GM03348 (cell line): ENCODE measurements around the gene FBLN2.

Experiments
- DNase-seq: peaks from one replicate; pipeline ENCODE4 v3.0.0; 2012; ENCODE audit warnings: low spot score

FBLN2 gene

DNA sequence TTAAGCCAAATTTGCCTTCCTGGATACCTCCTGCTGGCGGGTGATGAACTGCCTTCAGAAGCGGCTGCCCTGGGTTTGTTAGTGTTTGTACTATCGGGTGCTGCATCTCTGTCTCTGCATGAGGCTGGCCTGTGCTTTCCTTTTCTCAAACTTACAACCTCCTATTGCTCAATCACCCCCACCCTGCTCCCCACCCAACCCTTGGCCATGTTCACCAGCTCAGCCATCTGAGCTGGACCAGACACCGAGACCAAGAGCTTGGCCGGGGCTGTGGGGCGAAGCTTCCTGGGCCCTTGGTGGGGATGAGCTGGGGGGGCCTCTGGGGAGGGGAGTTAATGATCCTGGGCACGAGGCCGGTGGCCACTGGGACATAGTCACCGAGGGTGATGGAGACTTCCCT is 16.8 kb upstream of the FBLN2 start:
- DNase-seq: no peak

DNA sequence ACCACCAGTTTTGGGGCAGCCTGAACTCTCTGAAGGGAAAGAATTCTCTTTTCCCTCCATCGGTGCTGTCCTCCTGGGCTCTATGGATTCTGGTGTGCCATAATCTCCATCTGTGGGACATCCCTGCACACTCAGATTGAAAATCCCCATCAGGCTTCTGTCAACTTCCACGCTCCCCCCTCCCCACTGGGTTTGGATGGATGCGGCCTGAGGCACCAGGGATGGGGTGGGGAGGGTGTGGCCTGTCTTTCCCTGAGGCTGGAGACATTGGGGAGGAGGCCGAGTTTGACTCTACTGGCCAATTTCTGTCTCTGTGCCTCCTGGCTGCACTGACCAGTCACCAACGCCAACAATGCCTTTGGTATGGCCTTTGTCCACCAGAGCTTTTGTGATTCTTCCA is 16.3 kb upstream of the FBLN2 start:
- no peak for DNase-seq

DNA sequence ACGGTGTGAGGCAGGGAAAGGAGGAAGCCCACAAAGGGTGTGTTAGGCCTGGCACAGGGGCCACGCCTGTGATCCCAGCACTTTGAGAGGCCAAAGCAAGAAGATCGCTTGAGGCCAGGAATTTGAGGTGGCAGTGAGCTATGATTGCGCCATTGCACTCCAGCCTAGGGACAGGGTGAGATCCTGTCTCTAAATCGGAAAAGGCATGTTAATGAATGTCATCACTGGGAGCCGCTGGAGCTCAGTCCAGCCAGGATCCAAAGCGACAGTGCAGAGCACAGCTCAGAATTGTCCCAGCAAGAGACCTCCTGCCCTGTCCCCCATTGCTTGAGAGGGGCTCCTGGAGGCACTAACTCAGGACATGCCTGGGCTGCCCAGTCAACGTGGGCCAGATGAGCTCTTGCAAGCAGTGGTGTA is 15.0 kb upstream of the FBLN2 start:
- DNase-seq: no peak

DNA sequence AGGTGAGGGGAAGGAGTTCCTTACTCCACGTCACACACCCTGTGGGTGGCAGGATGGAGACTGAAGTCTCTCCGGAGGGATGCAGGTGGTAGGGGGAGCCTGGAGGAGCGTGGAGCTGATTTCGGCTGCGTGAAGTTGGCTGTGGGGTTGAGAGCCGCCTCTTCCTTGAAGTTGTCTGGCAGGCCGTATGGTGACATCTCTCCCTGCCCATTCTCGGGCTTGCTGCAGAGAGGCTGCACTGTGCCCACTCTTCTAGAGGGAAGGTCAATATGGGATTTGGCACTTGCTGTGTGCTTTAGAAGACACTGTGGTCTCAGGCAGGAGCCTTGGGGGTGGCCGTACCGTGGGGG is 13.4 kb upstream of the FBLN2 start:
- no peak for DNase-seq

DNA sequence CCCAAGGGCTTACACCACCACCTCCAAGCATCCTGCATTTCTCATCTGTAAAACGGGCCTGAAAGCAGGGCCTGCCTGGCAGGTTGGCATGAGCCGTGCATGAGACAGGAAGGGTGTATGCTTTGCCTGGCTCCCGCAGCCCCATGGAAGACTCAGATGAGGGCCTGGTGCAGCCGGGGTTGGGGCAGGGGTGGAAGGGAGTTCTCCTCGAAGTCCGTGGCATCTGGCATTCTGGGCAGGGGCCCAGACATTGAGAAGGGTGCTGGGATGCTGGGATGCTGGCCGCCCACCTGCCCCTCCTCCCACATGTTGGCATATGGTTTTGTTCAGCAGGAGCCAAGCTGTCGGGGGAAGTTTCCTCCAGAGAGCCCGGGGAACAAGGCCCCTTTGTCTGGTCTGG is 13.0 kb upstream of the FBLN2 start:
- DNase-seq: no peak

DNA sequence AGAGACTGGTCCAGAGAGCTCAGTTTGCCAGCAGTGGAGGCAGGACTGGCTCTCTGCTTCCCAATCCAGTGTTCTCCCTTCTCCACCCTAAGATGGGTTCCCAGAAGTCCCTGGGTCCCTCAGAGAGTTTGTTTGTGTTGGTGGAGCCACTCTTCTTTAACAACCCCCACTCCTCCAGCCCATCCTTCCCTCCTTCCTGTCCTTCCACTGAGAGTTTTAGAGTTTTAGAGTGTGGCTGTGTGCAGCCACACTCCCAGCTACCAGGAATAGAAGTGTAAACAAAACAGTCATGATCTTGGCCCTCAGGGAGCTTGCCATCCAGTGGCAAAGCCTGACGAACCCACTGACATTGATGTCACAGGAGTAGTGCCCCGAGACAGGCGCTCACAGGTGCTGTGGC is 12.5 kb upstream of the FBLN2 start:
- DNase-seq: no peak

DNA sequence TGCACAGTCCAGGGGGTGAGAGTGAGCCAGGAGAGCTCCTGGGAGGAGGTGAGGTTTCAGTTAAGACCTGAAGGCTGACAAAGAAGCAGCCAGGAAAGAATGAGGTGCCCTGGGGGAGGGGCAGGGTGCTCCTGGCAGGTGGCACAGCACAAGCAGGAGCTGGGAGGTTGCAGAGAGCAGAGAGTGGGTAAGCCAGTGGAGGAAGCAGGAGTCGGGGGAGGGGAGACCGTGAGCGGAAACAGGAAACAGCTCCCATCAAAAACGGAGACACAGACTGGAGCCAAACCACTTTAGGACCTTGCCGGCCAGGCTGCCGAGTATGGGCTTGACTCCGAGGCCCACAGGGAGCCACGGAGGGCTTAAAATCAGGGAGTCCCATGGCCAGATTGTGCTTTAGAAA is 12.1 kb upstream of the FBLN2 start:
- no peak for DNase-seq

DNA sequence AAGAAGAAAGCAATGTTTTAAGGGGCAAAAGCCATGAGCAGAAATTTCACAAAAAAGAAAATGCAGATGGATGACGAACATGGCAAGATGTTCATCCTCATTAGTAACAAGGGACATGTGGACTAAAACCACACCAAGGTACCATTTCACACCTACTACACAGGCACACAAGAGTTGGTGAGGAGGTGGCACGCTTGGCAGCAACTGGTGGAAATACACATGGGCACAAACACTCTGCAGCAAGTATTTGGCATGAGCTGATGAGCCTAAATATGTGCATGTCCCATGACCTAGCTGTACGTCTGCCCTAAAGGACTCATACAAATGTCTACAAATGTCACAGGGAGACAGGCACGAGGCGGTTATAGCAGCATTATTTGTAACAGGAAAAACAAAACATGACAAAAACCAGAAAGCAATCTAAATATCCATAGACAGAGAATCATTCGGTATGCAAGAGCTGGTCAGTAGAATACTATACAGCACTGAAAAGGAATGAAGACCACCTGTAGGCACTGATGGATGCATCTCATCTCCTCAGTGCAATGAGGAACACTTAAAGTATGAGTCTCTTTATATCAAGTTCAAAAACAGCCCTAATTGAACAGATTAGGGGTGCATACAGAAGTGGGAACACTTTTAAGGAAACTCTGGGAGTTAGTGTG is 11.5 kb upstream of the FBLN2 start:
- DNase-seq: no peak

DNA sequence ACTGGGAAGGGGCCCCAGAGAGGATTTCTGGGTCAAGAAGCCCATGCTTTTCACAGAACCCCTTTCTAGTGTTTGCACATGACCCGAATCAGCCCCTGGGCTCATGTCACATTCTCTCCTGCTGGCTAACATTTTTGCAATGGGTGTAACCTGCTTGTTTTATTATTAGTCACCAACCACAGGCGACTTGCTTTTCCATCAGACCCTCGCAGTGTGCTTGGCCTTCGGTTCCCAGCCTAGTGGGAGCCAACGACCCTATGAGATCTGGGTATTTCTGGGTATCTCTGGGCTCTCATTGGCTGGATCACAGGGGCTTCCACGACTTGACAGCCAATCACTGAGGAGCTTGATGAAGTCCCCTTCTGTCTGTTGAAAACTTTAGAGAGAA is 11.0 kb upstream of the FBLN2 start:
- DNase-seq: peak; percentile 92

DNA sequence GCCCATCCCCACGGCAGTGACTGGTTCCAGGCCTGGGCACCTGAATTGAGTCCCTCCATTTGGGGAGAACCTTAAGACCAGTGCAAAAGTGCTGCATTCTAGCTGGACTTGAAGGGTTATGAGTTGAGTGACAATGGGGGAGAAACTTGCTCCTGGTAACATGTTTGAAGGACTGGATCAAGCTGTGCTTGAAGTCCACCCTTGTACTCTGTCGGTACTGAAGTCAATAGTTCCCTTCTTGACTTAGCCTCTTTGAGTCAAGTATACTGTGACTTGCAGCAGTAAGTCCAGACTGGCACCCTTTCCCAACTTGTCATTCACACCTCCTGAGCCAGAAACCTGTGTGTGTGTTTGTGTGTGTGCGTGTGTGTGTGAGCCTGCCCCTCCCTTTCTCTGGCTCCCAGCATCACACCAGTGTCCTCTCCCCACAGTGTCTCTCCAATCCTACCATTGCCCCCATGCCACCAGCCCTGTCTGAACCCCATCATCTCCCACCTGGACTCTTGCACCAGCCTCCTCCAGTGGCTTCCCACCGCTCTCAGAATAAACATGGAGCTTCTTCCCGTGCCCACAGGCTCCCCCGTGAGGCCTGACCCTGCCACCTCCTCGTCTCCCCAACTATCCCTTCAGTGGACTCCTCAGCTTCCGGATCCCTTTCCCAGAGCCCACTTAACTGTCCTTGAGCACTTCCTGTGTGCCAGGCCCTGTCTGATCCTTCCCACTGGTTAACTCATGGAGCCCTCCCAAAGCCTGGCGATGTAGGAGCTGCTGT is 10.2 kb upstream of the FBLN2 start:
- no peak for DNase-seq

DNA sequence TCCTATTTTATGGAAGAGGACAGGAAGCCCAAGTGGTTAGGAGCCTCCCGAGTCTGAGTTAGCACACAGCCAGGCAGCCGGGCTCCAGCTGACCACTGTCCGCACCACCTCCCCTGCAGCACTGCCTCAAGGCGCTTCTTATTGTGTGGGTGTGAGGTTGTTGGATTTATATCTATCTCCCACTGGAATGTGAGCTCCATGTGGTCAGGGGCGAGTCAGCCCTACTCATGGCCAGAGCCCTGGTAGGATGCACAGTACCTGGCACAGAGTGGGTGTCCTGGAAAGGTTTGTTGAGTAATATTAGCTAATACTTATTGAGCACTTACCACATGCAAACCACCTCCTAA is 9.7 kb upstream of the FBLN2 start:
- DNase-seq: peak; percentile 72

DNA sequence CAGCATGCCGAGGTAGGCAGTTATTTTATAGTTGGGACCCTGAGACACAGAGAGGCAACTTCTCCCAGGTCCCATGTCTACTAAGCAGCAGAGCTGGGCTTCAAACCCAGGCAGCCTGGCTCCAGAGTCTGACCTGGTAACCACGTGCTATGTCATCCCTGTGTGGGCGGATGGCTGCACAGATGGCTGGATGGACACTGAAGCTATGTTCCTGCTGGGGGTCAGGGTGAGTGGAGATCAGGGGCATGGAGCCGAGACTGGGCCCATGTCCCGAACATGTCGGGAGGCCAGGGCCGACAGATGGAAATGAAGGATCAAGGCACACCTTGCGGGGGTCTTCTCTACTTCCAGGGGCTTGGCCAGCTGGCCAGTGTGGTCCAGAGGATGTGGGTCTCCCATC is 9.3 kb upstream of the FBLN2 start:
- no peak for DNase-seq

DNA sequence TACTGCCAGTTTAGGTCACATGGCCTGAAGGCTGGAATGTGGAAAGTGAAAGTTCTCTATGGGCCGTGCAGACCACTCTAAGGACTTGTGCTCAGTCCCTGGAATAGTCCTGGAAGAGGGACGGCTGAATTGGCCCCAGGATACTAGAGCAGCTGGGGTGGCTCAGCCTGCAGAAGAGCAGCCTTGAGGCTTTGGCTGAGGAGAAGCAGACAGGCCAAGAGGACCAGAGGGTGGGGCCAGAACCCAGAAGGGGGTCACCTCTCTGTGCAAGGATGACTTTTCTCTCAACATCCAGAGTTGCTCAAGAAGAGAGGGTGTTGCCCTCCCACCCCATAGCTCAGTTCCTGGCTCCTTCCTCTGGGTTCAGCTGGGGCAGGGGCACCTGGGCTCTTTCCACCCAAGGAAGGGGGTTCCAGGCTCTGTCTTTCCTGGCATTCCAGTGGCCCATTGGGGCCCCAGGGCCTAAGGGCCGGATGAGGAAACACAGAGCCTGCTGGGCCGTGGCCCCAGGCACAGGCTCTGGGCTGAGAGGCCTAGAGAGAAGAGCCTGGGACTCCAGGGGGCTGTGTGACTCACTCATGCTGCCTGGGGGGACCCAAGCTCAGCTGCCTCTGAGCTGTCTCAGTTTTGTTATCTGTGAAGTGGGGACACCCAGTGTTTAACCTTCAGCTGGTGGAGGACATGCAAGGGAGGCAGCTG is 8.5 kb upstream of the FBLN2 start:
- no peak for DNase-seq

DNA sequence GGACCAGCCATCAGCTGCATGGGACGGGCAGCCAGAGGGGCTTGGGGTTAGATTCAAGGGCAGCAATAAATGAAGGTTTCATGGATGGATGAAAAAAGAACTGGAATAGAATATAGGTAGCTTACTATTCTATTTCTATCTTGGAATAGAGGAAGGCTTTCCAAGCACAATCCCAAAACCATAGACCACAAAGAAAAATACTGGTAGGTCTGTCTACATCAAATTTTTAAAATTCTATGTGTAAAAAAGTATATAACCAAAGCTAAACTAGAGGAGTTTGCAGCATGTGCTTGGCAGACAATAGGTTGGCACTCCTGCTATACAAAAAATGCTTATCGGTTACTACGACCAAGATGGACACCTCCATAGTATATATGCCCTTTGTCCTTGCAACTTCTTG is 7.2 kb upstream of the FBLN2 start:
- DNase-seq: no peak

DNA sequence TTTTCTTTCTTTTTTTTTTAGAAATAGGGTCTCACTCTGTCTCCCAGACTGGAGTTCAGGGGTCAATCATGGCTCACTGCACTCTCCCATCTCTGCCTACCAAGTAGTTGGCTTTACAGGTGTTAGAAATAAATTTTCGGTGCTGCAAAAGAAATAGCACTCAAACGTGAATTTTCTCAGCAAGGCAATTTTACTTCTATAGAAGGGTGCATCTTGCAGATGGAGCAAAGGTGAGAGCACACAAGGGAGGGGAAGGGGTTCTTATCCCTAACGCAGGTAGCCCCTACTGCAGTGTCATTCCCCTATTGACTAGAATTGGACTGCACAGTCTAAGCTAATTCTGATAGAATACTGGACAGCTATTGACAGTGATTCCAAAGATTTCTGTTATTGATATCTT is 6.8 kb upstream of the FBLN2 start:
- no peak for DNase-seq

DNA sequence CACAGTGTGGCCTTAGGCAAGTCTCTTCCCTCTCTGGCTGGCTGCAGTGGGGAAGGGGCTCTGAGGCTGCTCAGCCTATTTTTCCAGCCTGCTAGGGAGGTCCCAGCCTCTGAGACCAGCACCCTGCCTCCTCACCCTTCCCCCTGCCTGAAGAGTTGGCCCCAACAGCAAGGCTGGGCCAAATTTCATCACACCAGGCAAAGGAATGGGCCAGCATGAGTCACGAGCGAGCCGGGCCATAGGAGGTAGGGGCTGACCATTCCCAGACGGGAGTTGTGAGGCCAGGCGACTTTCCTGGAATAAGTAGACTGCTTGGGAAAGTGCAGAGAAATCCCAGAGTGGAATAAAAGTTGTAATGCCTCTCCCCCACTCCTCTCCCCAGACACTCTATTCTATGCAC is 5.7 kb upstream of the FBLN2 start:
- DNase-seq: peak; percentile 95

DNA sequence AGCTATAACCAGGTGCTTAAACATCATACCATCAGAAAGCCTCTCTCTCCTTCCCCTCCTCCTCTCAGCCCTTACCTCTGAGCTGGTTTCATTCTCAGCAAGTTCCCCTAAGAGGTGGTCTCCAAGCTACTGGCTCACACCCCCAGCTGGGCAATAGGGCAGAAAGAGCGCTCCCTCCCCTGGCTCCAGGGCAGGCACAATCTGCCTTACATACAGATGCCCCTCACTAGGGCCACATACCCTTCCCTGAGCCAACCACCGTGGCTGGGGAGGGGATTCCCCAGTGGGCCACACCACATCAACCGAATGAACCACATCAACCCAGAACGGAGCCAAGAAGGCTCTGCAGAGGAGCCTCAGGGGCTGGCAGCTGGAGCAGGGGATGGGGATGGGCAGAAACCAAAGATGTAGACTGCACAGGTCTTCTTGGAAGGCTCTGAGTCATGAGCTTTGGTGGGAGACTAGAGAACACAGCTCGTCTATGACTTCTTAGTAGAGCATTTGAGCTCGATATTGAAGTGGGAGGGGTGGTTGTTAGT is 4.6 kb upstream of the FBLN2 start:
- peak; percentile 76 for DNase-seq

DNA sequence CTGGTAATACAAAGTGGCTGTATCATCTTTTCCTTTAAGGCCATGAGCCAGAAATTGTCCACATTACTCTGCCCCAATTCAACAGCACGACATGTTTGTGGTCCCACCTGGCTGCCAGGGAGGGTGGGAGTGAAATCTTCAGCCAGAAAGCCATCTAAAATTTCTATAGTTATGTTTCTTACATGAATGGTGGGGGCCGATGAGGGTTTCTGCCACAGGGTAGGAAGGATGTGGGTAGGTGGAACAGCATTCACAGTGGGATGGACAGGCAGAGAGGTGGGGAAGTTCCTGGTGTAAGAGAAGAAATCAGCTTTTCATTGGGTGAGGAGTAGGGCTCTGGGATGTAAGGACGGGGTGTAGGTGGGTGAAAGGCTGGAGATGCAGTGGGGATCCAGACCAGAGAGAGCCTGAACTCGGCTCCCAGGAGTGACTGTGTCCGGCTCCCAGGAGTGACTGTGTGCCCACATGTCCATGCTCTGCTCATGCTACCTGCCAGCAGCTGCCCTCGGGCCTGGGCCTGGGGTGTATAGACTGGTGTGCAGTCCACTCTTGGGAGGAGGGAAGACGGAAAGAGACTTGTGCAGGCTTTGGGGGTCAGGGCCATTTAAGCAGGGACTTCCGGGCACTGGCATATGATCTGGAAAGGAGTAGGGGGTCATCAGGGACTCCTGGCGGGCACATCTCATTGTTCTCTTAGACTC is 3.8 kb upstream of the FBLN2 start:
- DNase-seq: no peak

DNA sequence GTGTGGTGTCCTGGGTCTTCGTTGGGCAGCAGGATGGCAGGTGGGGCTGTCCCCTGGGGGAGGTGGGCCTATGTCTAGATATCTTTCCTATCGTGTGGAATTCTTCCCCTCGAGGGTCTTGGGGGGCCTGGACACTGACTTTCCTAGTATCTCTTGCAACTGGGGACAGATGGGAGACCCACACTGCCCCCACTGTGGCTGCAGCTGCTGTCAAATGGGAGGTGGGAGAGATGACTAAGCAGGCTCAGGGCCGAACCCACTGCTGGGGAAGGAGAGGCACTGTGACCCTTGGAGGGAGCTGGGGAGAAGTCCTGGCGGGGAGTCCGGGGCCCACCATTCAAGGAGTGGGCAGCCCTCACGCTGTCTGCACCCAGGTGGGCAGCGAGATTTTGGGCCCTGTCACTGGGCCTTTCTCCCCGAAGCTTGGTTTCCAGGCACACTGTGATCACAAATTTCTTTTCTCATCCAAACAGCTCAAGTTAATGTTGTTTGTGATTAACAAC is 2.9 kb upstream of the FBLN2 start:
- DNase-seq: no peak

DNA sequence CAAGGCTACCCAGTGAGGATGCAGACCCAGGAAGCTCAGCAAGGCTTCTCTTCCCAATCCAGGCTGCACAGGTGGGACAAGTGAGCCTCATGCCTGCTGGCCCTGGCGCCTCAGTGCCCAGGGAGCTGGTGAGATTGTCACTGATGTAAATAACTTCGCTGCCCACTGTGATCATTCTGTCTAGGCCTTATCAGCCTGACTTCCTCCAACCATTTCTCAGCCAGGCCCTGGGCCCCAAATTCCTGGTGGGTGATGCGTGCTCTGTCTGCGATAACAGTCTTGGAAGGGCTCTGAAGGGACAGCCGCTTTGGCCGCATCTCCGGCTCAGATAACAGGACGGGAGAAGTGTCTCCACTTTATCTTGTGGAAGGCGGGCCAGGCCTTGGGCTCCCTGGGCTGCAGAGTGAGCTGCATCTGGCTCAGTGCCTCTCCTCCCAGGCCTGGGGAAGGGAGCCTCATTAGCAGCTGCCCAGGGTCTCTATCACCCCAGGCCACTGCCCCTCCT is 2.2 kb upstream of the FBLN2 start:
- no peak for DNase-seq

DNA sequence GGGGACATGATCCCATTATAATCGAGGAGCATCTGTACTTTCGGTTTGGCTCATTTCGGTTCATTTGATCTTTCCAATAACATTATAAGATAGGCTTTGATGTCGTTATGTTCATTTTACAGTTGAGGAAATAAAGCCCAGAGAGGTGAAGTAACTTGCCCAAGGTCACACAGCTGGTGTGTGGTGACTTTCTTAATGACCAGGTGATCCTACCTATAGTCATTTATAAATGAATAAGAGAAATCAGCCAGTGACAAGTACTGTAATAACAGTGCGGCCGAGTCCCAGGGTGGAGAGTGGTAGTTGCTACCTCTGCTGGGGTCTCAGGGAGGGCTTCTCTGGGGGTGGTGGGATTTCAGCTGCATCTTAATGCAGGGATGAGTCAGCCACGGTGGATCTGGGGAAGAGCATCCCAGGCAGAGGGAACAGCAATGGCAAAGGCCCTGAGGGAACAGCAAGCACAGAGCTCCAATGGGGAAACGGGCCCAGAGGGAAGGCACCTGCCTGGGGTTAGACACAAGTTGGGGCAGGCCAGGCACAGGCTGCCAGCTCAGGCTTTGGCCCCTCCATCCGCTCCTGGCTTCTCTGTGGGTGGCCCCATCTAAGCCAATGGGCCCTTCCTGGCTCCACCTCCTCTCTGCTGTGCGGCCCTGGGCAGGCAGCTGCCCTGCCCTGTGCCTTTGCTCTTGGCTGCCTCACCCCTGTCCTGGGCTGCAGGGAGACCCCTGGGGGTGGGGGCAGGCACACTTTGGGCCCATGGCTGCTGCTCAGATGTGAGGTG is 1.1 kb upstream of the FBLN2 start:
- no peak for DNase-seq
